Inflammatory macrophage treated with lipopolysaccharide for 4 hours (primary cell): ENCODE measurements around the gene FNDC1.

ENCODE experiments used
- DNase-seq: peaks from one replicate; pipeline ENCODE4 v3.0.0-alpha.2; 2020

The FNDC1 gene

DNA sequence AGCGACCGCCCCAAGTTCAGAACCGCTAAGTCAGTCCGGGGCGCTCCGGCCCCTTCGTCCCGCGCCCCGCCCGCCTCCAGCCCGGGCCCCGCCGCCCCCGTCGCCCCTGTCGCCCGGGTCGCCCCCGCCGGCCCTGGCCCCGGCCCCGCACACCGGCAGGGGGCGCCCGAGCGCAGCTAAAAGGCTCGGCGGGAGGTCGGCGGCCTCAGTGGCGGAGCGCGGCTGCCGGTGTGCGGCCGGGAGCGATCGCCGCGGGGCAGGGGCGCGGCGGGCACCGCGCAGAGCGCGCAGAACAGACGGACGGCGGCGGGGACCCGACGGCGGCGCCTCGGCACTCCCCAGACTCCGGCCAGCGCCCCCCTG lies at the start of gene FNDC1:
TSS of gene FNDC1 (plus strand) at position 208 of the 363 bp plus-strand sequence. CDS start 197 bp downstream, outside the sequence.
- peak; percentile 23 for DNase-seq

DNA sequence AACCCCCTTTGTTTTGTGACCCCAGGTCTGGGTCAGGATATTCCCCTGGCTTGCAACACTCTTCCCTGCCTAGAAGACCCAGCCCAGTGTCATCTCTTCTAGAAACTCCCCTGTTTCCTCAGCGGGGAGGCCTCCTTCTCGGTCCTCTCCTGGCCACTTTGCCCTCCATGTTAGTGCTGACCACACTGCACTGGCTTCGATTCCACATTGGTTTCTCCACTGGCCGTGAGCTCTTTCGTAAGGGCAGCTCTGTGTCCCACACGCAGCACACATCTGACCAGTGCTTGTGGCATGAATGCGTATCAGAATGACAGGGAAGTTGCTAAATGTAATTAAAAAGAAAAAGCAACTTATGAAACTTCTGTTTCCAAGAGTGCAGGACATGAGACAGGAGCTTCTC lies 49.4 kb upstream of the FNDC1 start:
- DNase-seq, result peak; percentile 94

GRCh38 chr6:159121486-159121885 lies 47.7 kb upstream of the FNDC1 start:
- DNase-seq, result peak; percentile 79

GRCh38 chr6:159122453-159122852 lies 46.7 kb upstream of the FNDC1 start:
- DNase-seq, result peak; percentile 51

- DNase-seq, result peak; percentile 90
These were observed 45.4 kb upstream of the FNDC1 start for GRCh38 chr6:159123831-159124230.

GRCh38 chr6:159125014-159125609 lies 44.1 kb upstream of the FNDC1 start:
- no peak for DNase-seq

- DNase-seq, result peak; percentile 85
These were observed 43.2 kb upstream of the FNDC1 start for GRCh38 chr6:159125951-159126352.

DNA sequence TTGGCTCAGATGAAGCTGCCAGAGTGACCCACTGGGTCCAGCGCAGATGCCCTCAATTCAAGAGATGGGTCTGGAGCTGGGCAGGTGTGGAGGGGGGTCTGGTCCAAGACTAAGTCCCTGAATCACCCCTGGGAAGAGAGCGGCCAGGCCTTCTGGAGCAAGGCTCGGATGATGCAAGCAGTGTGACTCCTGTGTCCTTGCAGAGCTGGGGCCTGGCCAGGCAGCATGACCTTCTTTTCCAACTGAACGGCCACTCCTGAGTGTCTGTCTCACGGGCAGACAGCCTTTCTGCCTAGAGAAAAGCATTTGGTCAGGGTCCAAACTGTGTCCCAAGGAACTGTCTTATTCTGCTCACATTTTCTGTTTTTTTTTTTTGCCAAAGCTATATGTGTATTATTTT lies 42.6 kb upstream of the FNDC1 start:
- DNase-seq, result no peak

DNA sequence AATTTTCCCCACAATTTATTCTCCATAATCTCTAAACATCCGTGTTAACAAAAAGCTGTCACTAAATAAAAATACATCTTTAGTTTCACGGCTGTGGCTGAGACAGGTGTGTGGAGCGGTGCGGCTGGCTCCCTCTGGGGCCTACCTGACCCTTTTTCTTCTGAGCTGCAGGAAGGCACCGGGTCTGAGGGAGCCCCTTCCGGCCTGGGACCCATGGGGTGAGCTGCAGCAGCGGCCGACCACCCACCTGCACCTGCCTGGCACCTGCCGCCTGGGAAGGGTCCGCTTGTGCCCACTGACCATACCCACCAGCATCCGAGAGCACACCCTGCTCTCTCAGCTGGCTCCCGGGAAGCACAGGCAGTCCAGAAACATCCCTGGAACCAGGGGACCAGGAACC lies 41.5 kb upstream of the FNDC1 start:
- no peak for DNase-seq

- no peak for DNase-seq
These were observed 40.2 kb upstream of the FNDC1 start for GRCh38 chr6:159128978-159129377.

DNA sequence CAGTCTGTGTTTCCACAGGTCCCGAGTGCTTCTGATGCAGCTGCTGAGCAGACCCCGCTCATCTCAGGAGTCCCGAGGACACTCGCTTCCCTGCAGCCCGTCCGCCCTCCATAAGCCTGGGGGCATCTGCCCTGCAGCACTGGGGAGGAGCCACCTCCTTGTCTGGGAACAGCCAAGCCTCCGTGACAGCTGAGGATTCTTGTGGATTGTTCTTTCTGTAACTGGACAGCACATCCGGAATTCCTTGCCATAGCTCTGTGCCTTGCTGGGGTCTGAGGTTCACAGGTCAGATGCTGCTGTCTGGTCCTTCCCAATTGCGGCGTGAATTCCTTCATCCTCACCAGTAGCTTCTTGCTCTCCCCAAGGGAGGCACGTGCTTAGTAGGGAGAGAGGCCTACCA lies 38.4 kb upstream of the FNDC1 start:
- no peak for DNase-seq

DNA sequence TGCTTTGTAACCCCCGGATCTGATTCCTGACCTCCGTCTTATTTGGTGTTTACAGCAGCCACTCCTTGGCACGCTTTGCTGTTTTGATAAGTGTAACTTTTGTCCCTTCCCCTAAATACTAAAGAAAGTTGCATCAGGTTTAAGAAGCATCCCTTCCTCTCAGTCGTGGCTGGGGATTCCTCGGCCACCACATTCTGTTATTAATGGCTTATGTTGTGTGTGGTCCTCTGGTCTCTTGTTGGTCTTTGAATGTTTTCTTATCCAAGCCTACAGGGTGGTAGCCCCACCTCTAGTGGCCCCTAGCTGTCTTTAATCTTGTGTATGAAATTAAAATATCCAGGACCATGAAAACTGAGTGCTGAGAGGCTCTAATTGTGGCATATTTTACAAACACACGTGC lies 37.5 kb upstream of the FNDC1 start:
- no peak for DNase-seq

- no peak for DNase-seq
These were observed 36.5 kb upstream of the FNDC1 start for GRCh38 chr6:159132664-159133063.

GRCh38 chr6:159134701-159135364 lies 34.4 kb upstream of the FNDC1 start:
- peak; percentile 77 for DNase-seq

- no peak for DNase-seq
These were observed 31.5 kb upstream of the FNDC1 start for GRCh38 chr6:159137676-159138075.

GRCh38 chr6:159142531-159142930 lies 26.7 kb upstream of the FNDC1 start:
- DNase-seq, result no peak

DNA sequence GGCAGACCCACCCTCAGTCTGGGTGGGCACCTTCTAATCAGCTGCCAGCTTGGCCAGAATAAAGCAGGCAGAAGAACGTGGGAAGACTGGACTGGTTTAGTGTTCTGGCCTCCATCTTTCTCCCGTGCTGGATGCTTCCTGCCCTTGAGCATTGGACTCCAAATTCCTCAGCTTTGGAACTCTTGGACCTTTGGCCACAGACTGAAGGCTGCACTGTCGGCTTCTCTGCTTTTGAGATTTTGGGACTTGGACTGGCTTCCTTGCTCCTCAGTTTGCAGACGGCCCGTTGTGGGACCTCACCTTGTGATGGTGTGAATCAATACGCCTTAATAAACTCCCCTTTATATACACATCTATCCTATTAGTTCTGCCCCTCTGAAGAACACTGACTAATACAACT lies 20.6 kb upstream of the FNDC1 start:
- no peak for DNase-seq

DNA sequence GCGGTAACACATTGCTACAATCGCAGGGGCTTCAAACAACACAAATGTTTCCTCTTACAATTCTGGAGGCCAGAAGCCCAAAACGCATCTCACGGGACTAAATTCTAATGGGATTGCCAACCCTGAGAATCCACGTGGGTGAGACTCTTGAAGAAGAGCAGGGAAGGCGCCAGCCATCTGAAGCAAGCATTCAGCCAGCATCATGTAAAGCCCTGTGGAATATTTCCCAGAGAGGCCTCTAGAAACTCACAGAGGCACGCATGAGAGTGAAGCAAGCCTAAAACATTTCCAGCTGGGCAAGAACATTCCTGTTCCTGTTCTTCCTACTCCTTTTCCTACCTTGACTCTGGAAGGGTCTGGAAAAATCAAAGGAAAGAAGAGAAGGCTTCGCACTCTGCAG lies 19.6 kb upstream of the FNDC1 start:
- no peak for DNase-seq

- DNase-seq, result peak; percentile 66
These were observed 17.8 kb upstream of the FNDC1 start for GRCh38 chr6:159151266-159151855.

GRCh38 chr6:159152041-159152440 lies 17.2 kb upstream of the FNDC1 start:
- DNase-seq, result no peak

GRCh38 chr6:159152782-159153181 lies 16.4 kb upstream of the FNDC1 start:
- DNase-seq, result no peak

DNA sequence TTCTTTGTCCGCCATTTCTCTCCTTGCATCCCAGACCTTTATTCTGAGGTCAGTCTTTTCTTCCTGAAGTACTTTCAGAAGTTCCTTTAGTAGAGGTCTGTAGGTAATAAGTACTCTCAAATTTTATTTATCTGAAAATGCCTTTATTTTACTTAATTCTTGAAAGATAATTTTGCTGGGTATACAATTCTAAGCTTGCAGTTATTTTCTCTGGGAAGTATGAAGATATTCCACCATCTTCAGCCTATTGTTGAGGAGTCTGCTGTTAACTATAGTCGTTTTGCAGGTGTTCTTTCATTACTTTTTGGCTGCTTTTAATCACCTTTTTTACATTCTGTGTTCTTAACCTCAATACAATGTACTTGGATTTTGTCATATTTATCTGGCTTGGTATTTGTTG lies 13.5 kb upstream of the FNDC1 start:
- DNase-seq, result no peak

DNA sequence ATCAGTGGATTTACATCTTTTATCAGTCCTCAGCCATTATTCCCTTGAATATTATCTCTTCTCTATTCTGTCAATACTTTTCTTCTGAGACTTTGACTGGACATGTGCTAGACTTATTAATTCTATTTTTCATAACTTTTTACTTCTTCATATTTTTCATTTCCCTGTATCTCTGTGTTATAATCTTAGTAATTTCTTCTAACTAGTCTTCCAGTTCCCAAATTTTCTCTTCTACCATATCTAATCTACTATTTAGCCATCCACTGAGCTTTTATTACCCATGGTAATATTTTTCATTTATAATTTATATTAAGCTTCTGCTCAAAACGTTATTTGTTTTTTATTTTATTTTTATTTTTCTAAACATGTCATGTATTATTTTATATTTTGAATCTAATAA lies 13.1 kb upstream of the FNDC1 start:
- no peak for DNase-seq

- no peak for DNase-seq
These were observed 11.8 kb upstream of the FNDC1 start for GRCh38 chr6:159157431-159157830.

DNA sequence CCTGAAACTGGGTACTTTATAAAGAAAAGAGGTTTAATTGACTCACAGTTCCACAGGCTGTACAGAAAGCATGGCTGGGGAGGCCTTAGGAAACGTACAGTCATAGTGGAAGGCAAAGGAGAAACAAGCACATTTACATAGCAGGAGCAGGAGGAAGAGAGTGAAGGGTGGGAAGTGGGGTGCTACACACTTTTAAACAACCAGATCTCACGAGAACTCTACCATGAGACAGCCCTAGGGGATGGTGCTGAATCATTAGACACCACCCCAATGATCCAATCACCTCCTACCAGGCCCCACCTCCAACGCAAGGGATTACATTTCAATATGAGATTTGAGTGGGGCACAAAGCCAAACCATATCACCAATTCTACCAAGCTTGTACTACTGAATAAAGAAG lies 7.4 kb upstream of the FNDC1 start:
- no peak for DNase-seq
